Measurements from ENCODE around the gene ATP6V1G2. TPM values are rescaled to one million over a fixed set of nuclear protein-coding genes. Genes with fewer than 3 reads are reported as not detected.

Gene ATP6V1G2
- total RNA-seq, 6 experiments from 2014 or later: 2.9 to 4.1 (median 3.2) TPM

GRCh38 chr6:31541658-31542521 is 4.5 kb downstream of the ATP6V1G2 start, which contains the start of gene DDX39B:
TSS of gene DDX39B (minus strand) at chr6:31542003. CDS start at chr6:31540532, 1,471 bp downstream.
- no peaks in the 10 kb centered on the region for H3K9me3 Mint-ChIP-seq
- DNase-seq: peak; percentile 95
- peak within 1 kb of the TSS; percentile 98 for H3K27ac Mint-ChIP-seq
- peaks cover 36% of the 10 kb centered on the region for H3K36me3 Mint-ChIP-seq (ENCODE audit: low read depth)
- peaks cover 4% of the 10 kb centered on the region for H3K27me3 Mint-ChIP-seq (ENCODE audit: insufficient read depth)
- peaks cover 51% of the 10 kb centered on the region for H3K4me1 Mint-ChIP-seq (ENCODE audit: low read depth)
- H3K4me3 Mint-ChIP-seq: peak within 1 kb of the TSS; percentile 88
- TF ChIP-seq CTCF (IDR thresholded peaks at IDR 0.05): no peak

- Mint-ChIP-seq H3K36me3 (ENCODE audit: low read depth) (peaks cover 42% of the 10 kb centered on the region), H3K4me1 (ENCODE audit: low read depth) (peaks cover 43% of the 10 kb centered on the region), H3K27ac (peak overlapping the region; percentile 98), H3K27me3 (ENCODE audit: insufficient read depth) (peaks cover 4% of the 10 kb centered on the region), H3K9me3 (no peaks in the 10 kb centered on the region), H3K4me3 (peak overlapping the region; percentile 88)
- DNase-seq: no peak
- TF ChIP-seq CTCF (IDR thresholded peaks at IDR 0.05): no peak
Measured at GRCh38 chr6:31541059-31541657, 5.2 kb downstream of the ATP6V1G2 start.

GRCh38 chr6:31540640-31541039 is 5.8 kb downstream of the ATP6V1G2 start:
- DNase-seq: no peak
- TF ChIP-seq CTCF (IDR thresholded peaks at IDR 0.05): no peak
- peaks cover 38% of the 10 kb centered on the region for H3K4me1 Mint-ChIP-seq (ENCODE audit: low read depth)
- peak overlapping the region; percentile 98 for H3K27ac Mint-ChIP-seq
- no peaks in the 10 kb centered on the region for H3K9me3 Mint-ChIP-seq
- peaks cover 47% of the 10 kb centered on the region for H3K36me3 Mint-ChIP-seq (ENCODE audit: low read depth)
- H3K4me3 Mint-ChIP-seq: peak overlapping the region; percentile 88
- peaks cover 4% of the 10 kb centered on the region for H3K27me3 Mint-ChIP-seq (ENCODE audit: insufficient read depth)

GRCh38 chr6:31538805-31539400 is 7.5 kb downstream of the ATP6V1G2 start:
- Mint-ChIP-seq H3K27me3 (ENCODE audit: insufficient read depth) (peaks cover 7% of the 10 kb centered on the region), H3K27ac (peak overlapping the region; percentile 43), H3K36me3 (ENCODE audit: low read depth) (peaks cover 57% of the 10 kb centered on the region), H3K9me3 (no peaks in the 10 kb centered on the region), H3K4me1 (ENCODE audit: low read depth) (peaks cover 29% of the 10 kb centered on the region), H3K4me3 (peak overlapping the region; percentile 88)
- TF ChIP-seq CTCF (IDR thresholded peaks at IDR 0.05): no peak
- no peak for DNase-seq

GRCh38 chr6:31535538-31536324 is 10.7 kb downstream of the ATP6V1G2 start:
- H3K27me3 Mint-ChIP-seq (ENCODE audit: insufficient read depth): peaks cover 7% of the 10 kb centered on the region
- peaks cover 71% of the 10 kb centered on the region for H3K36me3 Mint-ChIP-seq (ENCODE audit: low read depth)
- H3K4me1 Mint-ChIP-seq (ENCODE audit: low read depth): peaks cover 35% of the 10 kb centered on the region
- TF ChIP-seq CTCF (IDR thresholded peaks at IDR 0.05): no peak
- DNase-seq: no peak
- H3K27ac Mint-ChIP-seq: peak overlapping the region; percentile 24; the same call in 1 of the 2 replicates
- H3K9me3 Mint-ChIP-seq: no peaks in the 10 kb centered on the region
- H3K4me3 Mint-ChIP-seq: no peak overlapping the region
